Fibroblast of the aortic adventitia (primary cell): ENCODE measurements around the gene MNS1. TPM values are rescaled to one million over a fixed set of nuclear protein-coding genes. Genes with fewer than 3 reads are reported as not detected.
"Not testable (repeated sequence)": the region's sequence is repeated elsewhere in the genome, so short reads cannot be mapped to it uniquely, and the experiment has no call there.

Experiments
- DNase-seq: peaks from one replicate; pipeline ENCODE4 v3.0.0-alpha.2; 2010; ENCODE audit warnings: low read depth
- H3K4me3 ChIP-seq: 2 replicates; pipeline ENCODE4 v1.5.1; 2011; ENCODE audit warnings: low read depth, mild to moderate bottlenecking, control low read depth, low read length, moderate library complexity
- total RNA-seq: library from RNA; depleted of rRNA; stranded (reverse); fragments of >200 nt; gene quantifications from 2 replicates; pipeline ENCODE4 v1.2.3, GENCODE V29; 2012; ENCODE audit warnings: low replicate concordance
- TF ChIP-seq, protein P1 (sequence below): IDR thresholded peaks from 2 replicates; pipeline ENCODE4 v1.5.1; 2011; ENCODE audit warnings: mild to moderate bottlenecking, low read length, control low read depth, inconsistent platforms; ENCODE audit not compliant: insufficient read depth

MNS1 gene
- total RNA-seq, 1 donor: 7.0 TPM

DNA sequence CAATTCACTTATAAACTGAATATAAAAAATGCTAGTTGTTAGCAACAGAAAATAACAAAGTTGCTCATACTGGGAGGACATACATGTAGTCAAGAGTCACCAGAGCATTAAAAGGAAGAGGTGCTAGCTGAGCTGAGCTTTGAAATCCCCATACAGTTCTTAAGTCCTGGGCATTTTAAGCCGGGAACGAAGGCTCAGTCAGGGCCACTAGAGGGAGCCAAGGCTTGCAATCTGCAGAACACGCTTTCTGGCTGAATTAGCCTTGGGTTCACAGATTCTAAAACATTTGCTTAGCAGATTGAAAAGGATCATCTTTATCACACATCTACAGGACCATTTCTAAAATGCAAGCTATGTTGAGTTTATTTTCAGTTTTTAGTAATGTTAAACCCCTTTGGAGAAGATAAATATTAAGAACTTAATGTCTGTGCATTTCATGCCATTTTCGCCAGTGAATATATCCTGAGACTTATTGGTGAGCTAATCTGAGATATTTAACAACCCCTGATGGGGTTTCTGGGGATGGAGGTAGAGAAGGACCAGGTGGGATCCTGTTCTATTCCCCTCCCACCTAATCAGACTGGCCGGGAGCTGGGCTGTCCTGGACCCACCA, 26.3 kb upstream of the MNS1 start:
- TF ChIP-seq, protein P1, sequence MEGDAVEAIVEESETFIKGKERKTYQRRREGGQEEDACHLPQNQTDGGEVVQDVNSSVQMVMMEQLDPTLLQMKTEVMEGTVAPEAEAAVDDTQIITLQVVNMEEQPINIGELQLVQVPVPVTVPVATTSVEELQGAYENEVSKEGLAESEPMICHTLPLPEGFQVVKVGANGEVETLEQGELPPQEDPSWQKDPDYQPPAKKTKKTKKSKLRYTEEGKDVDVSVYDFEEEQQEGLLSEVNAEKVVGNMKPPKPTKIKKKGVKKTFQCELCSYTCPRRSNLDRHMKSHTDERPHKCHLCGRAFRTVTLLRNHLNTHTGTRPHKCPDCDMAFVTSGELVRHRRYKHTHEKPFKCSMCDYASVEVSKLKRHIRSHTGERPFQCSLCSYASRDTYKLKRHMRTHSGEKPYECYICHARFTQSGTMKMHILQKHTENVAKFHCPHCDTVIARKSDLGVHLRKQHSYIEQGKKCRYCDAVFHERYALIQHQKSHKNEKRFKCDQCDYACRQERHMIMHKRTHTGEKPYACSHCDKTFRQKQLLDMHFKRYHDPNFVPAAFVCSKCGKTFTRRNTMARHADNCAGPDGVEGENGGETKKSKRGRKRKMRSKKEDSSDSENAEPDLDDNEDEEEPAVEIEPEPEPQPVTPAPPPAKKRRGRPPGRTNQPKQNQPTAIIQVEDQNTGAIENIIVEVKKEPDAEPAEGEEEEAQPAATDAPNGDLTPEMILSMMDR: peak; percentile 98

DNA sequence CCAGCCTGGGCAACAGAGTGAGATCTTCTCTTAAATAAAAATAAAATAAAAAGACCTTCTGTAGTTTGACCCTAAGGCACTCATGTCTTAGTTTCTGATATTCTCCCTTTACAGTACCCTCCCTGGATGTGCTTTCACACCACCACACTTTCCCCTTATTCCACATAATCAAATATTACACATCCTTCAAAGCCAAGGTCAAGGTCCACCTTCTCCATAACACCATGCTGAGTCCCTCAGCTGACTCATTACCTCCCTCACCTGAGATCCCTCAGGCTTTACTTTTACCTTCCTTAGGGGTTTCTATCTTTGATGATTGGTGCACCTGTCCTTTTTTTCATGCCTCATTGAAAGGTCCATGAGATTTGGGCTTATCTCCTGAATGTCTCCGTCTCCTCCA, 25.5 kb upstream of the MNS1 start:
- DNase-seq: no peak
- no peak overlapping the region for H3K4me3 ChIP-seq
- TF ChIP-seq, protein P1: no peak

More for the DNA sequence above, 26.3 kb upstream of the MNS1 start:
- DNase-seq: peak; percentile 85
- H3K4me3 ChIP-seq: no peak overlapping the region

DNA sequence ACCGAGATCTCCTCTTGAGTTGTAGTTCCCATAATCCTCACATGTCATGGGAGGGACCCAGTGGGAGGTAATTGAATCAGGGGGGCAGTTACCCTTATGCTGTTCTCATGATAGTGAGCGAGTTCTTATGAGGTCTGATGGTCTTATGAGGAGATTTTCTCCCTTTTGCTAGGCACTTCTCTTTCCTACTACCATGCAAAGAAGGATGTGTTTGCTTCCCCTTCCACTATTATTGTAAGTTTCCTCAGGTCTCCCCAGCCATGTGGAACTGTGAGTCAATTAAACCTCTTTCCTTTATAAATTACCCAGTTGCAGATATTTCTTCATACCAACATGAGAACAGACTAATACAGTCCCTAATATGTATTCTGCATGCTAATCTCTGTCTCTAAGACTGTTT, 21.3 kb upstream of the MNS1 start:
- DNase-seq, H3K4me3 ChIP-seq: not testable (repeated sequence)

DNA sequence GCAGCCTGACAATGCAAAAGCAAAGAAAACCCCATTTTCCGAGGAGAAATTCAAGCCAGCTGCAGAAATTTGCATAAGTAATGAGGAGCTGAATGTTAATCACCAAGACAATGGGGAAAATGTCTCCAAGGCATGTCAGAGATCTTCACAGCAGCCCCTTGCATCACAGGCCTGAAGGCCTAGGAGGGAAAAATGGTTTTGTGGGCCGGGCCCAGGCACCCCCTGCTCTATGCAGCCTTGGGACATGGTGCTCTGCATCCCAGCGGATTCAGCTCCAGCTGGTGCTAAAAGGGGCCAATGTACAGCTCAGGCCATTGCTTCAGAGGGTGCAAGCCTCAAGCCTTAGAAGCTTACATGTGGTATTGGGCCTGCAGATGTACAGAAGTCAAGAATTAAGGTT, 20.5 kb upstream of the MNS1 start:
- not testable (repeated sequence) for DNase-seq, H3K4me3 ChIP-seq

DNA sequence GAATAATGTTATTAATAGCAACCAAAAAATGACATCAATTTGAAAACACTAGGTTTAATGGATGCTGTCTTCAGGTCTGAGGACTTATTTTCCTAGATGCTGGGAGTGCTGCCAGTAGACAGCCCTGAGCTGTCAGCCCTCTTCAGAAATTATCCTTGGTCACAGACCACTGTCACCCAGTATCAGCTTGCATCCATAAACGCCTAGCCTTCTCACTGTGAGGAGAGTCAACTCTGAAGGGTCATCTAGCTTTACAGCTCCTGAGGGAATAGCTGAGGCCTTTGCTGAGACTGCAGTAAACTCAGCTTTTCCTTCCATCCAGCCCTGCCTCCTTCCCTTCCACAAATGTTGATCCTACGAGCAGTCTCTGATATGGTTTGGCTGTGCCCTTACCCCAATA, 19.4 kb upstream of the MNS1 start:
- TF ChIP-seq, protein P1: no peak
- no peak overlapping the region for H3K4me3 ChIP-seq
- DNase-seq: no peak

DNA sequence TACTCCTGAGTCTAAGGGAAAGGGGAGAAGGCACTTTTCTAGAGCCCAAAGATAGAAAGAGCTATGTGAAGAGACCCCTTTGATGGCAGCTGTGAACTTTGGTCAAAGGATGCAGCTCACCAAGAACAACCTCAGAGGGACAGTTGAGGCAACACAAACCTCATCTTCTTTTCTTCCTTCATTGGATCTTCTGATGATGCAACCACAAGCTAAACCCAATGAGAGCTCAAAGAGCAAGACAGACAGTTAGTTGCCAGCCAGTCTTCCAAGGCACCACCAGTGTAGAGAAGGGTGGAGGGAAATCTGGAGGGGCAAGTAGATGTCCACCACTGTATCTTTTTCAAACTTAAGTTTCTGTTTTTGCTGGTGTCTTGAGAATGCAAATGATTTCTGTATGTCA, 10.4 kb upstream of the MNS1 start:
- DNase-seq: no peak
- TF ChIP-seq, protein P1: no peak
- no peak overlapping the region for H3K4me3 ChIP-seq

DNA sequence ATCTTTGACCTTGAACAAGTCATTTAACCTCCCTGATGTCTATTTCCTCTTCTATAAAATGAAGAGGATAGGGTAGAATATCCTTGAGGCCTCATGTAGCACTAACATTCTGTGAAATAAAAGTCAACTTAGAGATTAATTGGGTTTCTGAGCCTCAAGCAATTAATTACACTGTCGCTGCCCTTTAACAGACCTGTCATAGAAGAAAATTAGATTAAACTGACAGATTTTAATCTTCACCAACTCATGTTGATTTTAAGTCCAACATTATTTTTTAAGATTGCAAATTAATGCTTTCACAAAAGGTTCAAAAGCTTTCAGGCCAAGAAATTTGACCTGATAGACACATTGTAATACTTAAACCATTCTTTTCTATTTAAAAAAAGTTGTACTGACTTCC, 8.1 kb upstream of the MNS1 start:
- TF ChIP-seq, protein P1: no peak
- DNase-seq: no peak
- no peak overlapping the region for H3K4me3 ChIP-seq

DNA sequence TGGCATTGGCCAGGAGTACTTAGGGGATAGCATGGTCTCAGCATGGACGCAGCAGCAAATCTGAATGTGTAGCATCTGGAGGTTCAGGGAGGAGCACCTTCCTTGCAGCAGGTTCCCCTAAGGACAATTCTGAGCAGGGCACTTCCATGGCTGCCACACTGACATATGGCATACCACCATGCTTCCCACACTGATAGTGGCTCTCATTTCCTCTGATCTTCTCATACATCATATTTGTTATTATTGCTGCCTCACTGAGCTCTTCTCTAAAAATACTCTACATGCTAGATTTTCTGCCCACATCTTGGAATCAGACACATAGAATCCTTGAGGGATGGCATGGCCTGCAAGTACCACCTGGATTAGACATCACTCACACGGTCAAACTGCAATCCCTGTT, 7.3 kb upstream of the MNS1 start:
- no peak for DNase-seq
- TF ChIP-seq, protein P1: no peak

More for the DNA sequence above, 7.3 kb upstream of the MNS1 start:
- H3K4me3 ChIP-seq: no peak overlapping the region
